PC-3 (cell line): ENCODE measurements around the gene COMT.

Experiments used
- EZH2 ChIP-seq: fragments of 300-600 bp; sonication (generic); IDR thresholded peaks from one replicate; pipeline ENCODE4 v1.6.1; 2017; ENCODE audit warnings: antibody characterized with exemption, mild to moderate bottlenecking, low read length; ENCODE audit not compliant: unreplicated experiment
- EZH2phosphoT487 ChIP-seq: fragments of 300-600 bp; sonication (generic); IDR thresholded peaks from 2 replicates; pipeline ENCODE4 v1.6.1; 2018; ENCODE audit warnings: mild to moderate bottlenecking, antibody characterized with exemption, low read length, borderline replicate concordance
- TF ChIP-seq, protein P1 (sequence below): fragments of 300-600 bp; sonication (generic); conservative IDR thresholded peaks from 2 replicates; pipeline ENCODE4 v1.5.1; 2017; ENCODE audit warnings: antibody characterized with exemption, low read depth, mild to moderate bottlenecking, low read length

DNA sequence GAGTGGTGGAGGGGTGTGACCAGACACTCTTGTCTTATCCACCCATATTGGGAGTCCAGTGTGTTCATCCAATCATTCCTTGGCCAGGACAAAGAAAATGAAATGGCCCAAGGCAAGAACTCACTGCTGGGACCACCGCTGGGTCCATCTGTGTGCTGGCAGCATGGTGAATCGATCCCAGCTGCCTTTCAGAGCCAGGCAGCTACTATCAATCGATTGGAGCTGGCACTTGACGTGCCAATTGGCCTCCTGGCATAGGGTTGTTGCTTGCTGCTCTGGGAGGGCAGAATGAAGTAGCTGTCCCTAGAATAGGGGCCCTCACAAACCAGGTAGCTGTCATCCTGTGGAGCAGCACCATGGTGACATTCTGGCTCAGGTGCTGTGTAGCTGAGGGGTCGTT is 76.4 kb downstream of the COMT start:
- TF ChIP-seq, protein P1, sequence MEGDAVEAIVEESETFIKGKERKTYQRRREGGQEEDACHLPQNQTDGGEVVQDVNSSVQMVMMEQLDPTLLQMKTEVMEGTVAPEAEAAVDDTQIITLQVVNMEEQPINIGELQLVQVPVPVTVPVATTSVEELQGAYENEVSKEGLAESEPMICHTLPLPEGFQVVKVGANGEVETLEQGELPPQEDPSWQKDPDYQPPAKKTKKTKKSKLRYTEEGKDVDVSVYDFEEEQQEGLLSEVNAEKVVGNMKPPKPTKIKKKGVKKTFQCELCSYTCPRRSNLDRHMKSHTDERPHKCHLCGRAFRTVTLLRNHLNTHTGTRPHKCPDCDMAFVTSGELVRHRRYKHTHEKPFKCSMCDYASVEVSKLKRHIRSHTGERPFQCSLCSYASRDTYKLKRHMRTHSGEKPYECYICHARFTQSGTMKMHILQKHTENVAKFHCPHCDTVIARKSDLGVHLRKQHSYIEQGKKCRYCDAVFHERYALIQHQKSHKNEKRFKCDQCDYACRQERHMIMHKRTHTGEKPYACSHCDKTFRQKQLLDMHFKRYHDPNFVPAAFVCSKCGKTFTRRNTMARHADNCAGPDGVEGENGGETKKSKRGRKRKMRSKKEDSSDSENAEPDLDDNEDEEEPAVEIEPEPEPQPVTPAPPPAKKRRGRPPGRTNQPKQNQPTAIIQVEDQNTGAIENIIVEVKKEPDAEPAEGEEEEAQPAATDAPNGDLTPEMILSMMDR = no peak
- TF ChIP-seq EZH2phosphoT487 (no peak), EZH2 (no peak)
